NCI-H748 treated with DMSO at 0.1 percent for 48 hours (cell line): ENCODE measurements around the gene YTHDC2.
A peak's percentile ranks its signal among the peaks of the same experiment; 100 is the strongest.

ENCODE experiments used
- DNase-seq: peaks from one replicate; lab custom pipeline; 2025; lab: John Stamatoyannopoulos, UW

Gene YTHDC2

DNA sequence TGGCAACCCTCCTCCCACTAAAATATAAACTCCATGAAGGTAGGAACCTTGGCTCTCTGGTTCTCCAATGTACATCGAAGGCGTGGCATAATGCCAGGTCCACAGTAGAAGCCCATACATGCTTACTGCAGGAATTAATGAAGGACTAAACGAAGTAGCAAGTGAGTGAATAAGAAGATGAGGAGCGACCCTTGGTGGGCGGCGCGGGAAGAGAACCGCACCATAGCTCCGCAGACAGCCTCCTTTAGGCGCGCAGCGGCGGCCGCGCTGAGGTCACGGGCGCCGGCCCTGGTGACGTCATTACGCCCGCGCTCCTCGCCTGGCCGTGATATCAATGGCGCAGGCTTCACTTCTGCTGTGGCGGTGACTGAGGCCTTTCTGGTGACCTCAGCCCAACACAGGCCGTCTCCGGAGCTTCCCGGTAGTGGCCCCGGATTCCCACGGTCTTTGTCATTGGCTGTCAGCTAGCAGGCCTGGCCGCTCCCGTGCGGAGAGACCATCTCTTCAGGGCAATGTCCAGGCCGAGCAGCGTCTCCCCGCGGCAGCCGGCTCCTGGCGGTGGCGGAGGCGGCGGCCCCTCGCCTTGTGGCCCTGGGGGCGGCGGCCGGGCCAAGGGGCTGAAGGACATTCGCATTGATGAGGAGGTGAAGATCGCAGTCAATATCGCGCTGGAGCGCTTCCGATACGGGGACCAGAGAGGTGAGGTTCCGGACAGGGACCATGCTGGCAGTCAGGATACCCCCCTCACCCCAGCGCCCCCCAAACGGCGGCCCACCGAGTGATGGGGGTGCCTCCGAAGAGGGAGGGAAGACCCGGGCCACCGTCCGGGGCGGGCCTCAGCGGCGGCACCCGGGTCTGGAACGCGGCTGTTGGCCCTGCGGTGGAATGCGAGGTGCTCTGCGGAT is at the start of gene YTHDC2:
Gene YTHDC2, plus strand, starts transcription at position 311 of the 905 bp plus-strand sequence. Its CDS starts 202 bp downstream, at position 513.
- peak; percentile 69 for DNase-seq

DNA sequence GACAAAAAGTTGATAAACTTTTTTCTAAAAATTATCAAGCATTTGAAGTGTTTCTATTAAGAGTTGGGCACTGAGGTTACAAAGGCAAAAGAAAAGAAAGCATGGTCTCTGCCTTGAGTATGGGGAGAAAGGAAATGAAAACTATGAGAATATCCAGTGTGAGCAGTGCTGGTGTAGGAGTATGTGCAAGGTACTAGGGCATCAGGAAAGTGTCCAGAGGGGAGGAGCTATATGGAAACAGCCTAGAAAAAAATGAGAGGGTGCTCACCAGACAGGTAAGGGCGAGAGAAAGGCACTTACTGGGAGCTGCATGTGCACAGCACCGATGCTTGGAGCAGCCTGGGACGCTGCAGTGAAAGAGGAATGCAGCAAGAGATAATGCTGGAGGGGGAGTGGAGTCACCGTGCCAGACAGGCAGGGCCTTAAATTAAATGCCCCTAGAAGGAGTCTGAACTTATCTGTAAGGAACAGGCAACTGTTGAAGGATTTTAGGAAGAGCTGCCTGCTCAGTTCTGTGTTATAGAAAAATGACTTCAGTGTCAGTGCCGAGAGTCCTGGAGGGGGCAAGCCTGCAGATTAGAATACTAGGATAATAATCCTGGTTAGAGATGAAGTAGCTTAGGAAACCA is 39.3 kb upstream of the YTHDC2 start:
- DNase-seq: no peak

DNA sequence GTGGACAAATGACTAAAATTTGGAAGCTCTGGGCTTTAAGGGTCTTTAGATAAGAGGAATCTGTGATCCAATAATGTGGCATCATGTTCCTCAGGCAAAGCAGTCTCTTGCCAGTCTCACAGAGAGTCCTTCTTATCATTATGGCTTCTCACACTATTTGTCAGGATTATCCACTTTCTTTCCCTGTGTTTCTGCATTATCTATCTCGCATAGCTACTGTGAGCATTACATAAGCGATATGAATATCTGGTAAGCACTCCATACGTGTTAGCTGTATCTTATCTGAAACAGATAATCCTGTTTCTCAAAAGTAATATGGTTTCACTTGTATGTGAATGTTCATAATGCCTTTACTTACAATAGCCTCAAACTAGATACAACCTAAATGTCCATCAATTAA is 34.8 kb upstream of the YTHDC2 start:
- no peak for DNase-seq

DNA sequence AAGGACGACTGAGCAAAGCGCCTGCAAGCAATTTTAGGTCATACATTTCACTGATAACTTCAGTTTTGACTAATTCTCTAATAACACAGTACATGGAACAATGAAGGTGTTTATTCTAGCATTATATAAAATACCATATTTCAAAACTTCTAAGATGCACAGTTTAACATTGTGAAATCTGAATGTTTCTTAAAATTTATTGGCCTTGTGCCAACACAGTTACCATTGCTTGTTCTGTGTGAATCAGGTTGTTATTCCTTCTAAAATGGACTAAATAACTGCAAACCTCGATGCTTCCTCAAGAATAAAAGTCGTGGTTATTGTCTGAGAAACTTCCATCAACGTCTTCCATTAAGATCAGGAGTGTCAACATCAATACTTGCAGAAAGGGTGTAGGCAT is 33.3 kb upstream of the YTHDC2 start:
- no peak for DNase-seq

DNA sequence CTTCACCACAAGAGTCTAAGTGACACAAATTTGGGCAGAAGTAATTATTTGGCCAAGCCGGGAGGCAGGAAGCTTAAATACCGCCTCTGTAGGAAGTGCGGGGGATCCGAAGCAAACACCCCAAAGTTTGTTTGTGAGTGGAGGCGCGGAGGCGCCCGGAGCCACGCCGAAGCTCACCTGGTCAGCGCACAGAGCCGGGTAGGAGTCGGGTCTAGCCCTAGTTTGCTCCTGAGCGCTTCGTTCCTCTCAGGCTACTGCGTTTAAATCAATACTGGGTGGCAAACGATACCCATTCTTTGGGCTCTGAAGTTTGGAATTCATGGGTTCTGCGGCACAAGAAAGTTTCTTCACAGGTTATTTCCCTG is 26.1 kb upstream of the YTHDC2 start:
- peak; percentile 4 for DNase-seq

DNA sequence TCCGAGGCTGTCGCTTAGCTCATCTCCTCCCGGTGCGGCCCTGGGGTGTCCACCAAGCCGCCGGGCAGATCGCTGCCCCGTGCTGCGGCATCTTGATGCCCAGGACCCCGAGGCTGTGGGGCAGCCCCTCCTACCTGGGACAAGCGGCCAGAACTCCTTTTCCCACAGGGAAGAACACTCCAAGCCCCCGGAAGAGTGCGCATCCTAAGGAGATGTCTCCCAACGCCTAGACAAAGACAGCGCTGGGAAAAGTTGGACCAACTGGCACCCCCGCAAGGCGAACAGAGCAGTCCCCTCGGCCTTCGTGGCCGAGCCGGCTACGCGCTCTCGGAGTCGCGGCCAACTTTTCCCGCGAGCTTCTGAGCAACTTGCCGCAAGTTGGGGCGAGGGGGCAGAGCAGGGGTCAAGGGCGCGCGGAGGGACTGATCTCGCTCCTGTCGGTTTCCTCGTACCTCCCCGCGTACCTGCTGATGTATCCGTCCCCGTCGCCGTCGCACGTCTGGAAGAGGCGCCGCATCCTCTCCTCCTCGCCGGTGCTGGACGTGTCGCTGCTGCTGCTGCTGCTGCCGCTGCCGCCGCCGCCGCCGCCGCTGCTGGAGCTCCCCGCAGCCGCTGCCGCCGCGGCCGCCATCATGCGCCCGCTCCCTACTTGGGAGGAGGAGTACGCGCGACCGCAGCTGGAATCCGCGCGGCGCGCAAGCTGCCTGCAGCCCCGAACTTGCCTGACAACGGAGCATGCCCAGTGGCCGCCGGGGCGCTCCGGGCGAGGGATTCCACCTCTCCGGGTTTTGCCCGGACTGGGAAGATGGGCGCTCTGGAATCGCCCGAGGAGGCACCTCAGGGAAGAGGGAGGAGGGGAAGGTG is 25.5 kb upstream of the YTHDC2 start, which contains the start of gene MCC:
Gene MCC, minus strand, starts transcription at position 673 of the 864 bp plus-strand sequence.
- peak; percentile 30 for DNase-seq

DNA sequence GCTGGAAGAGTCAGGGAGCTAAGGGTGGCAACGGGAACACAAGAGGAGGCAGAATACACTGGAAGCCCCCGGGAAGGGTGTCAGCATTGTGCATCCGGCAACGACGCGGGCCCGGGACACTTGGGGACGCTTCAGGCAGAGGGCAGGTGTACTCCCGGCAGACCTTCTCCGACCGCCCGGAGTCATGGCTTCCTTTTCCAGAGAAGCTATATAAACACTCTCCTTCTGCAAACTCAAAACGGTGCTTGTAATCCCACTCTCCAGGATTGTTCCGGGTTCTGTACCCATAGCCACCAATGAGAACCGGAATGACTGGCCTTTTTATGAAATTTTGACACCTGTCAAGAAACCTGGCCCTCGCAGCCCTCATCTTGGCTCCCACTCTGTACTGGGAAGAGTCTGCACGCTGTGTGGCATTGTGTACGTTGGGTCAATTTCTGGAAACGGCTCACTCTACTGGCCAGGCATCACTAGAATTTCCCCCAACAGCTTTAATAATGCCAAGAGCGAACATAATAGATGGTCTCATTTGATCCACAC is 24.8 kb upstream of the YTHDC2 start:
- peak; percentile 26 for DNase-seq

DNA sequence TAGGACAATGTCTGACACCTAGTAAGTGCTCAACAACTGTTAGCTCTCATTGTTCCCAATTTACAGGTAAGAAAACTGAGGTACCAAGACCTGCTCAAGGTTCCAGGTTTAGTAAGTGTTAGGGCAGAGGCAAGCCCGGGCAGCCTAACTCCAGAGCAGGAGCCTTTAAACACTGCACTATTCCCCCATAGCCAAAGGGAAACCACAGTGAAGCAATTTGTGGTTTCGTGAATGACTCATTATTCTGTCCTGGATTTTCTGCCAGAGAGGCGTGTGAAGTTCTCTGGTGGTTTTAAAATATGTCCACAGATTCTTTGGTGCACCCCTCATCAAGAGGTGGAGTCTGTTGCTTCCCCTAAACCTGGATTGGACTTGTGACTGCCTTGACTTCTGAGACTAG is 24.2 kb upstream of the YTHDC2 start:
- no peak for DNase-seq

DNA sequence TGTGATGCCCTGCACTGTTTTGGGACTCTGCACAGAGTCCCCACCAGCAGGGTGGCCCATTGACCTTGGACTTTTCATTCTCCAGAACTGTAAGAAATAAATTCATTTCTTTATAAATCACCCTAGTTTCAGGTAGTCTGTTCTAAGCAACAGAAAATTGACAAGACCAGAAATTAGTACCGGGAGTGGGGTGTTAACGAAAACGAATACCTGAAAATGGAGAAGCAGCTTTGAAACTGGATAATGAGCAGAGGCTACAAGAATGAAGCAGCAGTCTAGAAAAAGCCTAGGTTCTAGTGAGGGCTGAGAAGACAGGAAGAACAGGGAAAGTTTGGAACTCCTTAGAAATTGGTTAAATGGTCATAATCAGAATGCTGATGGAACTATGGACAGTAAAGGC is 23.2 kb upstream of the YTHDC2 start:
- no peak for DNase-seq

DNA sequence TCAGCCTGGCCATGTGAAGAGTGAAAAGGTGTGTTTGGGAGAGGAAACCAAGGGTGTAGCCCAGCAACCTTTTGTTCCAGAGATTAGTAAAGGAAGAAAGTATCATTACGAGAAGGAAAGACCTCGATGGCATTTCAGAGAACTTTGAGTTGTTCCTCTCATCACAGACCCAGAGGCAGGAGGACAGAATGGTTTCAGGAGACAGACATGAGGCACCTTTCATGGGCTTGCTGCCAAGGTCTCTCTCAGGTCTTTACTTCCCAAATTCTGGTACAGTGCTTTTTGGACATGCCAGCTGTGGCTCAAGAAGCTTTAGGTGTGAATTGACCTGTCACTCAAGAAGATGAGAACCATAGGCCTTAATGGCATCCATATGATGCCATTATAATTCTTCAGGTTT is 22.5 kb upstream of the YTHDC2 start:
- no peak for DNase-seq

DNA sequence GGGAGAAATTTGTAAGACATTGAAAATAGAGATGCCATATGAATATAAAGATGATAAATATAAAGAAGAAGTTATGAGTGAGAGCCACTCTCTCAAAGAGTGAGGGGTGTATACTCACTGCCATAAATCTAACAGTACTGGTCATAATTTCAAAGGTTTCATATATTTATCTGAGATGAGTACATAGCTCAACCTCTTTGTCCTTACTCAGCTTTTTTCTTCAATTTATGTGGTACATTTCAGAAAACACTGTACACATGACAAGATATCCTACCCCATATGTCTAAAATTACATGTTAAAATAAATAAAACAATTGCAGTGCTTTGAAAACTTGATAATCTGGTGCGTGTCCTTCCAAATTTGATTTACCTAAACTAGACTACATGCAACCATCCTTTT is 20.0 kb upstream of the YTHDC2 start:
- no peak for DNase-seq

DNA sequence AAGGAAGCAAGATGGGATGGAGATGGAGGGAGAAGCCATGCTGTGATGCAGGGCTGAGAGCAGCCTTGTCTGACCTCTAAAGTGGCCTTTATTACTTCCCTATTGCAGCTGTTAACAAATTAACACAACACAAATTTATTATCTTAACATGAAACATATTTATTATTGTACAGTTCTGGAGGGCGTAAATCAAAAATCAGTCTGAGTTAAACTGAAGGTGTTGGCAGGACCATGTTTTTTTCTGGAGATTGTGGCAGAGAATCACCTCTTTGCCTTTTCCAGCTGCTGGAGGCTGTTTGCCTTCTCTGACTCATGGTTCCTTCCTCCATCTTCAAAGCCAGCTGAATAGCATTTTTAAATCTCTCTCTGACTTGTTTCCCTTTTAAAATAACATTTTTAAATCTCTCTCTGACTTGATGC is 18.1 kb upstream of the YTHDC2 start:
- DNase-seq: no peak

DNA sequence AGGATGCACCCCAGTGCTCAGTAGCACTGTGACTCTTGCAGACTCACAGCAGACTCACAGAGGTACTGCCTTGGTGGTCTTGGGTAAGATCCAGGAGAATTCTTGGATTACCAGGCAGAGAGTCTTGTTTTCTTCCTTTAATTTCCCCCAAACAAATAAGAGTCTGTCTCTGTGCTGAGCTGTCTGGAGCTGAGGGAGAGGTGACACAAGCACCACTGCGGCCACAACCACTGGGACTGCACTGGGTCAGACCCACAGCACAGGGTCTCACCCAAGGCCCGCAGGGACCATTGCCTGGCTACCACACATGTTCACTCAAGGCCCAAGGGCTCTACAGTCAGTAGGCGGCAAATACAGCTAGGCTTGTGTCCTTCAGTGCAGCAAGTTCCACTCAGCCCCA is 11.4 kb upstream of the YTHDC2 start:
- DNase-seq: no peak

DNA sequence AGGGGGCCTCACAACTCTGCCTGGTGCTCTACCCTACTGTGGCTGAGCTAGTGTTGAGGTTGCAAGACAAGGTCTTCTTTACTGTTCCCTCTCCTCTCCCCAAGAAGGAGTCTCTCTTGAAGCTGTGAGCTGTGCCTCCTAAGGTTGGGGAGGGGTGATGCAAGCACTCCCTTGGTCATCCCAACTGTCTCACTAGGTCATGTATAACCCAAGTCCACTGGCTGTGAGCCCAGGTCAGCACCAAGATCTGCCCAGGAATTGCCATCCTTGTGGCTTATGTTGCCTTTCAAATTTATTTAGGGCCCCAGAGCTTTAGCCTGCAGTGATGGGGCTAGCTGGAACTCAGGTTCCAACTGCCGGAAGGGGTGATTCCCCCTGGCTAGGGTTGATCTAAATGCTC is 10.3 kb upstream of the YTHDC2 start:
- DNase-seq: no peak

DNA sequence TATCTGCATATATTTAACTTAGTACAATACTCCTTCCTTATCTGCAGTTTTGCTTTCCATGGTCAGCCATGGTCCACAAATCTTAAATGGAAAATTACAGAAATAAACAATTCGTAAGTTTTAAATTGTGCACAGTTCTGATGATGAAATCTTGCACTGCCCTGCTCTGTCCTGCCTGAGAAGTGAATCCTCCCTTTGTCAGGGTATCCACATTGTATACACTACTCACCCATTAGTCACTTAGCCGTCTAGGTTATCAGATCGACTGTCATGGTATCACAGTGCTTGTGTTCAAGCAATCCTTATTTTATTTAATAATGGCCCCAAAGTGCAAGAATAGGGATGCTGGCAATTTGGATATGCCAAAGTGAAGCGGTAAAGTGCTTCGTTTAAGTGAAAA is 8.3 kb upstream of the YTHDC2 start:
- no peak for DNase-seq

DNA sequence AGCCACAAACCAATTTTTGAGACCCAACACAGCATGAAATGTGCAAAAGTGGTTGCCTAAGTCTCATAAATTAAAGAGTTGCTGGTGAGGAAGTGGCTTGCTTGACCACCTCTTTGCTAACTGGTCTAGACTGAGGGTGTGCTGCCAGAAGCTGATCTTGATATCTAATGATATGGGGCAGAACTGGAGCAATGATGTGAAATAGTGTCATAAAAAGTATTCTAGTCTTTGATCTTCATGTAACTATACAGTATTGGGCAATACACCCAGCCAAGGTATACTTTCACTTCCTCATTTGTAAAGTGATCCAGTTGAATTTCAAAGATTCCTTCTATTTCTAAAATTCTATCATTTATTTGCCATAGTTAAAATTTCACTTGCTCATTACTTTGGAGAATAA is 5.9 kb upstream of the YTHDC2 start:
- DNase-seq: no peak

DNA sequence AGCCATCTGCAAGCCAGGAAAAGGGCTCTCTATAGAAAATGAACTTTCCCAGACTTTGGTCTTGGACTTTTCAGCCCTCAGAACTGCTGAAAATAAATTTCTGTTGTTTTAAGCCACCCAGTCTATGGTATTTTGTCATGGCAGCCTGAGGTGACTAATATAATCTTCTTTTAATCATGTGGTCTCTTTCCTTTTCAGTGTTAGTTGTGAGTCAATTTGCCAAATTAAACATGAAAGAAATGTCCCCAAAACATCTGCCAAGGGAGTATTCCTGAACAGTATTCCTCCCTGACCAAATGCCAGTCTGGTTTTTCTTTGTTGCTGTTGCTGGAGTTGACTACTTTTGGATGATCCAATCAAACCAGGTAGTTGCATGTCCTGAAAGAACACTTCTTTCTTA is 4.7 kb upstream of the YTHDC2 start:
- no peak for DNase-seq

DNA sequence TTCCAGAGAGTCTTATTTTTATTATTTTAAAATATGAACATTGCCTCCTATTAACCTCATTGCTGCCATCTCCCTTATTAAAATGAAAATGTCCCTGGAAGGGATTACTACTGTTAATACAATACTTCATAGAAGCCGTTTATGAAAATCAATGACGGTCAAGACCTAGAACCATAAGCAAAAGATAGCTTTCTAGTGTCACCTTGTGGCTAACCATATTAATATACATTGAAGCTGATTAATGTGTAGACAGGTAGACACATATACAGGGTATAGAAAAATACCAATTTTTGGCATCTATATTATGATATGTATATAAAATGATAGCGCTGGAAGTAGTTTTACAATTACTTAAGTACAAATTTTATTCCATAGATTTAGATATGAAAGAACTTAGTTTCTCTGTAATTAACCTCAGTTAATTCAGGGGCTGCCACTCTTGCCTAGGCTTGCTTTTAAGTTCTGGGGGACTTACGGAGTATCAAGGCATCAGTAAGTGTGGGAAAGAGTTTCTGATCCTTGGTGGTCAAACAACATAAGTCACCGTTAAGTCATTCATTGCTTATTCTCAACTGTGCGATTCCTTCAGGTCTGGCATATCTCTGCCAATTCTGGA is 2.5 kb upstream of the YTHDC2 start:
- DNase-seq: peak; percentile 11

DNA sequence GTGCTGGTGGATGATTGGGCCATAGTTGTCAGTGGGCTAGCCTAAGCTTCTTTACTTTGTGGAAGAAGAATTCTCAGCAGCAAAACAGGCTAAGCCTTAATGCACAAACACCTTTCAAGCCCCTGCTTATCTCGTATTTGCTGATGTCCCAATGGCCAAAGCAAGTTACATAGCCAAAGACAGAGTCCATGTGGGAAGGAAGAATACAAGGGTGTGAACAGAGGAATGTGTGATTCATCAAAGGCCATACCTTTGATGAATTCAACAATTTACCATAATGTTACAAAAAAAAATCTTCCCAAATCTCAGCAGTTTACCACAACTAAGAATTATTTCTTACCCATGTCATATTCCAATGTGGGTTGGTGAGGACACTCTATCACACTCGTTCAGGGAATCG is 1.2 kb upstream of the YTHDC2 start:
- no peak for DNase-seq

DNA sequence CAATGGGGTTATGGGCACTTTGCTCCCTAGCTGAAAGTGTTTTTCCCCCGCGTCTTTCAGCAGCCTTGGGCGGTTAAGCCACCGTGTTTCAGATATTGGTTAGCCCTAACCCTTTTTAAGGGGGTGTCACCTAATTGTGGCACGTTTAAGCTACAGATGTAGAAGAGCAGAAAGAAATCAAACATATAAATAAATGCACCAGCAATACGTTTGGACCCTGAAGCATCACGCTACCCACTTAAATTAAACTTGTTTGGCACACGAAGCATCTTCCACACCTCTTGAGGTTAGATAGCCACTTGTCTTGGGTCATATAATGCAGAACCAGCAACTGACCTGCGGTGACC is 768 bp downstream of the YTHDC2 start:
- no peak for DNase-seq

DNA sequence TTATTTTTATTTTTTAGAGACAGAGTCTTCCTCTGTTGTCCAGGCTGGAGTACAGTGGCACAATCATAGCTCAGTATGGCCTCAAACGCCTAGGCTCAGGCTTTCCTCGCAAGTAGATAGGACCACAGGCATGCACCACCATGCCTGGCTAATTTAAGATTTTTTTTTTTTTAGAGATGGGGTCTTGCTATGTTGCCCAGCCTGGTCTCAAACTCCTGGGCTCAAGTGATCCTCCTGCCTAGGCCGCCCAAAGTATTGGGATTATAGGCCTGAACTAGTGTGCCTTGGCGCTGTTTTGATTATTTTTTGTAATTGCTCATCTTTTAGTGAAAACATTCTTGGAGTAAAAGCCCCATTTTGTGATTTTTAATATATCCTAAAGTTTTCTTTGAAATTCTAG is 5.4 kb downstream of the YTHDC2 start:
- no peak for DNase-seq

DNA sequence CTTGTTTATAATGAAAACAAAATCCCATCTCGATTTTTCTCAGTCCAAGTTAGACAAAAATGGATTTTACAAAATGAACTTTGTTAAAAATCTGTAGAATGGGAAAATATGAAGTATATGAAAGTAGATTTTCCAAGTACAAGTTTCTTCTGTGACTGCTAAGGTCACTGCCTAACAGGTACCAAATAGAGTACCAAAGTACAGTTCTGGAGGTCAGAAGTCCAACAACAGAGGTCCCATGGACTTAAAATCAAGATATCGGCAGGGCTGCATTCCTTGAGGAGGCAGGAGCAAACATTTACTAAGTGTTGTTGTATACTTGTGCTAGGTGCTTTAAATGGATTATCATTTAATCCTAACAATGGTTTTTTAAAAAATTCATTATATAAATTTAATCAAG is 5.9 kb downstream of the YTHDC2 start:
- DNase-seq: no peak
